Lung (tissue), 12 donors: ENCODE data around the gene TOMT. TPM values are rescaled to one million over a fixed set of nuclear protein-coding genes. Genes with fewer than 3 reads are reported as not detected.

Experiments used
- ATAC-seq: fragments of 200-7000 bp; cut with Tn5 transposase; one replicate; pipeline ENCODE4 v1.9.1; 2020; ENCODE audit warnings: moderate number of reproducible peaks; ENCODE audit not compliant: insufficient read depth, low FRiP score
- DNase-seq, 3 donors: peaks; one replicate each; pipeline ENCODE4 v3.0.0-alpha.2; 2013 to 2017
- H3K27ac ChIP-seq, 2 donors: one replicate each; pipeline ENCODE4 v1.5.1; 2013; ENCODE audit warnings: mild to moderate bottlenecking in 2 of 2, moderate library complexity in 2 of 2, control low read depth in 1 of 2, inconsistent platforms in 1 of 2, low read depth in 1 of 2, low read length in 1 of 2
- H3K27me3 ChIP-seq, 3 donors: one replicate each; pipeline ENCODE4 v1.5.1; 2013; ENCODE audit warnings: low read length in 2 of 3; ENCODE audit not compliant: control insufficient read depth in 3 of 3, insufficient read depth in 3 of 3
- H3K36me3 ChIP-seq, 4 donors: one replicate each; pipeline ENCODE4 v1.5.1; 2013; ENCODE audit warnings: low read length in 4 of 4, mild to moderate bottlenecking in 1 of 4, moderate library complexity in 1 of 4; ENCODE audit not compliant: control insufficient read depth in 4 of 4, insufficient read depth in 4 of 4
- H3K4me1 ChIP-seq, 5 donors: one replicate each; pipeline ENCODE4 v1.5.1; 2013; ENCODE audit warnings: low read length in 5 of 5, mild to moderate bottlenecking in 2 of 5, moderate library complexity in 1 of 5; ENCODE audit not compliant: control insufficient read depth in 5 of 5, insufficient read depth in 5 of 5
- H3K4me3 ChIP-seq: one replicate; pipeline ENCODE4 v1.5.1; 2013; ENCODE audit warnings: mild to moderate bottlenecking, control low read depth, moderate library complexity
- H3K9ac ChIP-seq, 2 donors: one replicate each; pipeline ENCODE4 v1.5.1; 2013; ENCODE audit warnings: low read length in 2 of 2, control low read depth in 1 of 2; ENCODE audit not compliant: insufficient read depth in 1 of 2
- H3K9me3 ChIP-seq, 4 donors: one replicate each; pipeline ENCODE4 v1.5.1; 2013; ENCODE audit warnings: low read length in 3 of 4, mild to moderate bottlenecking in 1 of 4, moderate library complexity in 1 of 4; ENCODE audit not compliant: control insufficient read depth in 4 of 4, insufficient read depth in 3 of 4
- WGBS, 2 donors: extraction: QIAGEN DNeasy Blood & Tissue Kit; methylation state at CpG; one replicate each; pipeline ENCODE4 v1.1.7; 2013; 5-methylcytosine and 5-hydroxymethylcytosine counted together
- polyA plus RNA-seq, 2 donors: library from polyadenylated mRNA; stranded (reverse); fragments of 200-250 nt; gene quantifications; one replicate each; pipeline ENCODE4 v1.2.1, GENCODE V29; 2013
- total RNA-seq, 2 donors: library from RNA; depleted of rRNA in 1 of 2; stranded (reverse); fragments of >200 nt in 1 of 2; gene quantifications; one replicate each; pipeline ENCODE4 v1.2.1, GENCODE V29; 2014 to 2021
- TF ChIP-seq, protein P1 (sequence below): IDR thresholded peaks from 2 replicates; pipeline ENCODE4 v1.5.1; 2012; ENCODE audit warnings: mild to moderate bottlenecking; ENCODE audit errors: control extremely low read depth, extremely low read depth
- donor health status: control.
- donor health status: control.
- donor health status: Bipolar disorder and iron deficiency.
- donor health status: healthy.
- donor health status: DM: yes; HTN: yes; CAD: no.

Gene TOMT
- total and polyA plus RNA-seq, 4 donors: not detected

DNA sequence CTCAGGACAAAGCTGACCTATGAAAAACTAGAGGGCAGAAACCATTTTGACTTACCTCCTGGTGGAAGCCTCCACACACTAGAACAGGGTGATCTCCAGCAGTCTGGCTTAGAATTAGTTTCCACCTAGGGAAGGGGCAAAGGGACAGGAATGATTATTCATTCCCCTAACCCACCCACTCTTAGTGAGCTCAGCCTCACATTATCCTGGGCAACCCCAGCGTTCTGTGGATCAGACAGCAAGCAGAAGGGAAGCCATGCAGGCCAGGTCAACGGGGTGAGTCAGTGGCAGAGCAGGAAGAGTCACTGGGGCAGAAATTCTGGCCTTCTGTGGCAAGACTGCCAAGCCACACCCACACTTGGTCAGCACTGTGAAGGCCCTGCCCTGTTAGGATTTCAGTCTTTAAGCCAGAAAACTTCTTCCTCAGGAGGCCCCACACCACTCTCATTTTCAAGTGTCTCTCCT is 35.9 kb upstream of the TOMT start:
- H3K4me1 ChIP-seq: peaks cover 11 to 30% (median 24%) of the 10 kb centered on the region in 5 donors
- DNase-seq (peak; percentile 28 to 65 (median 41)), ATAC-seq (peak; percentile 99)
- no peaks in the 10 kb centered on the region for H3K9me3 ChIP-seq
- H3K36me3 ChIP-seq: peaks cover 0 to 3% (median under 1%) of the 10 kb centered on the region in 4 donors
- TF ChIP-seq, protein P1, sequence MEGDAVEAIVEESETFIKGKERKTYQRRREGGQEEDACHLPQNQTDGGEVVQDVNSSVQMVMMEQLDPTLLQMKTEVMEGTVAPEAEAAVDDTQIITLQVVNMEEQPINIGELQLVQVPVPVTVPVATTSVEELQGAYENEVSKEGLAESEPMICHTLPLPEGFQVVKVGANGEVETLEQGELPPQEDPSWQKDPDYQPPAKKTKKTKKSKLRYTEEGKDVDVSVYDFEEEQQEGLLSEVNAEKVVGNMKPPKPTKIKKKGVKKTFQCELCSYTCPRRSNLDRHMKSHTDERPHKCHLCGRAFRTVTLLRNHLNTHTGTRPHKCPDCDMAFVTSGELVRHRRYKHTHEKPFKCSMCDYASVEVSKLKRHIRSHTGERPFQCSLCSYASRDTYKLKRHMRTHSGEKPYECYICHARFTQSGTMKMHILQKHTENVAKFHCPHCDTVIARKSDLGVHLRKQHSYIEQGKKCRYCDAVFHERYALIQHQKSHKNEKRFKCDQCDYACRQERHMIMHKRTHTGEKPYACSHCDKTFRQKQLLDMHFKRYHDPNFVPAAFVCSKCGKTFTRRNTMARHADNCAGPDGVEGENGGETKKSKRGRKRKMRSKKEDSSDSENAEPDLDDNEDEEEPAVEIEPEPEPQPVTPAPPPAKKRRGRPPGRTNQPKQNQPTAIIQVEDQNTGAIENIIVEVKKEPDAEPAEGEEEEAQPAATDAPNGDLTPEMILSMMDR: no peak
- H3K4me3 ChIP-seq: no peak overlapping the region
- peak overlapping the region; percentile 82 to 97 for H3K27ac ChIP-seq
- H3K27me3 ChIP-seq: no peaks in the 10 kb centered on the region
- peak overlapping the region in 1 of 2 donors; percentile 46 for H3K9ac ChIP-seq
- WGBS, 2 donors: 0 to 4% methylated on average over 2 of the region's 2 CpGs

DNA sequence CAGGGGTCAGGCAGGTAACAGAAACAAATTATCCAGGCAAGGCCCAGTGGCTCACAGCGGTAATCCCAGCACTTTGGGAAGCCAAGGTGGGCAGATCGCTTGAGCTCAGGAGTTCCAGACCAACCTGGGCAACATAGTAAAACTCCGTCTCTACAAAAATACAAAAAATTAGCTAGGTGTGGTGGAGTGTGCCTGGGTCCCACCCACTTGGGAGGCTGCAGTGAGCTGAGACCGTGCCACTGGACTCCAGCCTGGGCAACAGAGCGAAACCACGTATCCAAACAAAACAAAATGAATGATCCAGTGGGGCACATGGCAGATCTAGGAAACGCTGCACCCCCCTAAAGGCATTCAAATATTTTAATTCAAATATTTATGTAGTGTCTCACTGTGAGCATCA is 35.2 kb upstream of the TOMT start:
- peak overlapping the region; percentile 64 to 97 for H3K27ac ChIP-seq
- ATAC-seq (no peak), DNase-seq (no peak)
- H3K9ac ChIP-seq: peak overlapping the region in 1 of 2 donors; percentile 46
- H3K9me3 ChIP-seq: no peaks in the 10 kb centered on the region
- peaks cover 14 to 30% (median 24%) of the 10 kb centered on the region in 5 donors for H3K4me1 ChIP-seq
- H3K36me3 ChIP-seq: peaks cover 0 to 3% (median under 1%) of the 10 kb centered on the region in 4 donors
- WGBS, 2 donors: 92 to 93% methylated on average over 7 of the region's 7 CpGs
- TF ChIP-seq, protein P1: no peak
- H3K27me3 ChIP-seq: no peaks in the 10 kb centered on the region
- H3K4me3 ChIP-seq: no peak overlapping the region

DNA sequence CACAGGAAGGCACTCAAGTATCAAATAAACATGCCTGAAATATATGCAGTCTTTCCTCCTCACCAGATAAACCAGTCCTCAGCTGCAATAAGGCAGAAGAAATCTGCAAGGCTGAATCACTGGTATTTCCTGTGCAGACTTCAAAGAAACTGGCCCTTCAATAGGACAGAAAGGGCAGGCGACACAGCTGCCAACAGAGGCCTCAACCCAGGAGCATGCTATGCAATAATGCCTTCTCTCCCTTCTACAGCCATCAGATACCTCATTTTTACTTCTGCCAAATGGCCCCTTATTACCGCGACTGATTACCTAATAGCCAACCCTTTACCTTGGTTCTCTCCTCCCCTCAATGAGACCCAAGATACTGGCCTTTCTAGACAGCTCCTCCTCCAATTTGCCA is 33.4 kb upstream of the TOMT start:
- peak overlapping the region in 1 of 2 donors; percentile 8 for H3K9ac ChIP-seq
- H3K9me3 ChIP-seq: no peaks in the 10 kb centered on the region
- TF ChIP-seq, protein P1: no peak
- WGBS, 2 donors: 35 to 55% methylated on average over 3 of the region's 3 CpGs
- peak overlapping the region in 1 of 2 donors; percentile 69 for H3K27ac ChIP-seq
- H3K27me3 ChIP-seq: no peaks in the 10 kb centered on the region
- H3K4me3 ChIP-seq: no peak overlapping the region
- H3K4me1 ChIP-seq: peaks cover 13 to 24% (median 19%) of the 10 kb centered on the region in 5 donors
- H3K36me3 ChIP-seq: peaks cover 0 to 3% (median under 1%) of the 10 kb centered on the region in 4 donors
- DNase-seq: peak in 2 of 3 donors; percentile 35 to 58
- no peak for ATAC-seq

DNA sequence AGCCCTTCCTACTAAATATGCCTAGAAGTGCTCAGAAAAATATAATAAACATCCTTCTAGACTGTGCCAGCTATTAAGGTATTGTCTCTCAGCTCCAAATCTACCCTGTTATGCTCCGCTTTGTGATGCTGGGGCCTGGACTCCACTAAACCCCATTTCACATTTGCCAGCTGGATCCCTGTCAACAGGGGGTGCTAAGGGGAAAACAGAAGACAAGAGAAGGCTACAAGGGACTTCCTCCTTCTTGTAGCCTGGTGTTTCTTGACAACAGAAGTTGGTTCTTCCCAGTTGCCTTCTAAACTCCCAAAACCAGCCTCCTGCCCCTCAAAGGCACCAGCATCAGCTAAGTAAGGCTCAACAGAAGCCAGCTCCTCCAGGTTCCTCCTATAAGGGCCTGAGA is 30.6 kb upstream of the TOMT start:
- TF ChIP-seq, protein P1: no peak
- 69 to 89% methylated on average over 1 of the region's 1 CpG for WGBS, 2 donors
- H3K9me3 ChIP-seq: no peaks in the 10 kb centered on the region
- DNase-seq (no peak), ATAC-seq (no peak)
- peaks cover 5 to 31% (median 11%) of the 10 kb centered on the region in 5 donors for H3K4me1 ChIP-seq
- no peak overlapping the region for H3K27ac ChIP-seq
- H3K9ac ChIP-seq: no peak overlapping the region
- H3K4me3 ChIP-seq: no peak overlapping the region
- H3K27me3 ChIP-seq: no peaks in the 10 kb centered on the region
- H3K36me3 ChIP-seq: peaks cover 0 to 2% (median 0%) of the 10 kb centered on the region in 4 donors
